ENCODE measurements around the gene BEST1.

BEST1 gene

DNA sequence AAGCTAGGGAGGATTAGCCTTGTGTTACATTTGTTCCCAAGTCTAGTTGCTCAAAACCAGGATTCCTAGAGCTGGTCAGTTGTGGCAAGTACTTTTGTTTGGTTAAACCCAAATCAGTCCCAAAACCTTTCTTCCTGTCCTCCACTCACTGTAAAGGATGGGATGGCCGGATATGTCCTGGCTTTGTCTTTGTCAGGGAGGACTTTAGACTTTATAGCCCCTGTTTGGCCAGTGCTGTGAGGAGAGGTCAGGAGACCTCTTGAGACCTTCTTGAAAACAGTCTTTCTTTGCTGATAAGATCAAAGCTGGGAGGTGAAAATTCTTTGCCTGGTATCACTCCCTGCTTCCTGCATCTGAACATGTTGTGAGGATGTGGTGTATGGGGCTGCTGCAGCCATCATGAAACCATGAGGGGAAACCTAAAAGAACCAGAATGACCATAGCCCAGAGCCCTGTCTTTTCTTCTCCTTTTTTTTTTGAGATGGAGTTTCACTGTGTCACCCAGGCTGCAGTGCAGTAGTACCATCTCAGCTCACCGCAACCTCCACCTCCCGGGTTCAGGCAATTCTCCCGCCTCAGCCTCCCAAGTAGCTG is 60.9 kb downstream of the BEST1 start:
- Histone ChIP-seq H4K8ac (ENCODE audit: low read depth, low read length) (no peak overlapping the region), H3K36me3 (replicated peaks in 1 of 2; ENCODE audit: control insufficient read depth in 2 of 2, insufficient read depth in 2 of 2, low read length in 2 of 2) (no peaks in the 10 kb centered on the region), H2BK5ac (ENCODE audit: low read length) (no peak overlapping the region), H3K4me2 (ENCODE audit: insufficient read depth, low read length, poor library complexity, severe bottlenecking) (no peak overlapping the region), H3K14ac (ENCODE audit: low read length) (no peak overlapping the region), H3K79me1 (ENCODE audit: low read depth, low read length) (no peaks in the 10 kb centered on the region), H2BK15ac (ENCODE audit: low read length) (no peak overlapping the region), H3K23ac (ENCODE audit: low read depth, low read length, poor library complexity) (no peak overlapping the region), H3K4me3 (ENCODE audit: low read length in 2 of 2) (no peak overlapping the region), H3K18ac (ENCODE audit: low read length) (no peak overlapping the region), H2BK120ac (ENCODE audit: low read depth, low read length) (no peak overlapping the region), H3K27me3 (ENCODE audit: control insufficient read depth in 3 of 3, insufficient read depth in 3 of 3, low read depth in 1 of 3, low read length in 3 of 3) (no peaks in the 10 kb centered on the region), H2AFZ (ENCODE audit: low read length) (no peak overlapping the region), H3K4ac (ENCODE audit: low read length) (no peak overlapping the region), H2BK12ac (ENCODE audit: low read length) (no peak overlapping the region), H3K9me3 (replicated peaks in 1 of 2; ENCODE audit: control insufficient read depth in 2 of 2, insufficient read depth in 1 of 2, low read depth in 1 of 2, low read length in 2 of 2) (no peaks in the 10 kb centered on the region), H3K4me1 (ENCODE audit: control insufficient read depth in 2 of 2, insufficient read depth in 1 of 2, low read depth in 1 of 2, low read length in 2 of 2) (no peaks in the 10 kb centered on the region), H4K91ac (ENCODE audit: low read depth, low read length, poor library complexity) (no peak overlapping the region), H3K27ac (replicated peaks; ENCODE audit: low read length) (no peak overlapping the region), H2AK5ac (ENCODE audit: low read depth, low read length) (no peak overlapping the region), H3K9ac (ENCODE audit: low read depth, low read length, poor library complexity) (no peak overlapping the region)
- no CpG with 5 or more reads among the region's 4 CpGs for WGBS, 2 donors (ENCODE audit: extremely low coverage in 2 of 2, insufficient read length in 2 of 2, insufficient replicate concordance in 1 of 2)
- no peak for DNase-seq (ENCODE audit: low spot score)

DNA sequence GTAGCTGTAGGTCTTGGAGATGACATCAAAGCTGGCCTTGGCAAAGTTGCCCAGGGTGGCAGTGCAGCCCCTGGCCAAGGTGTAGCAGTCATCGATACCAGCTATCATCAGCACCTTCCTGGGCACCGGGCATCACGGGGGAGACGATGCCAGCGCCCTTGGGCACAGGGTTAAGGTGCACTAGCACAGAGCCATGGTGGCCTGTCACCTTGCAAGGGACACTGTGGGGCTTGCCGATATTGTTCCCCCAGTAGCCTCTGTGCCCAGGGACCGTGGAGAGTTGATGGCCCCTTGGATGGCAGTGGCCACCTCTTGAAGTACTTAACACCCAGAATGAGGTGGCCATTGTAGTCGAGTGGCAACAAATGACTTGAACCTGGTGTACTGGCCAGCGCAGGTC is 61.7 kb downstream of the BEST1 start:
- WGBS, 2 donors (ENCODE audit: extremely low coverage in 2 of 2, insufficient read length in 2 of 2, insufficient replicate concordance in 1 of 2): no CpG with 5 or more reads among the region's 9 CpGs
- Histone ChIP-seq H3K4me3 (ENCODE audit: low read length in 2 of 2) (no peak overlapping the region), H2AFZ (ENCODE audit: low read length) (no peak overlapping the region), H4K8ac (ENCODE audit: low read depth, low read length) (no peak overlapping the region), H3K79me1 (ENCODE audit: low read depth, low read length) (no peaks in the 10 kb centered on the region), H2AK5ac (ENCODE audit: low read depth, low read length) (peak overlapping the region; percentile 46), H2BK12ac (ENCODE audit: low read length) (no peak overlapping the region), H3K4me1 (ENCODE audit: control insufficient read depth in 2 of 2, insufficient read depth in 1 of 2, low read depth in 1 of 2, low read length in 2 of 2) (no peaks in the 10 kb centered on the region), H2BK15ac (ENCODE audit: low read length) (peak overlapping the region; percentile 67), H3K36me3 (replicated peaks in 1 of 2; ENCODE audit: control insufficient read depth in 2 of 2, insufficient read depth in 2 of 2, low read length in 2 of 2) (no peaks in the 10 kb centered on the region), H3K9me3 (replicated peaks in 1 of 2; ENCODE audit: control insufficient read depth in 2 of 2, insufficient read depth in 1 of 2, low read depth in 1 of 2, low read length in 2 of 2) (no peaks in the 10 kb centered on the region), H4K91ac (ENCODE audit: low read depth, low read length, poor library complexity) (no peak overlapping the region), H2BK5ac (ENCODE audit: low read length) (no peak overlapping the region), H3K9ac (ENCODE audit: low read depth, low read length, poor library complexity) (no peak overlapping the region), H3K14ac (ENCODE audit: low read length) (peak overlapping the region; percentile 21), H3K27me3 (ENCODE audit: control insufficient read depth in 3 of 3, insufficient read depth in 3 of 3, low read depth in 1 of 3, low read length in 3 of 3) (no peaks in the 10 kb centered on the region), H3K27ac (replicated peaks; ENCODE audit: low read length) (no peak overlapping the region), H2BK120ac (ENCODE audit: low read depth, low read length) (no peak overlapping the region), H3K18ac (ENCODE audit: low read length) (peak overlapping the region; percentile 41), H3K23ac (ENCODE audit: low read depth, low read length, poor library complexity) (no peak overlapping the region), H3K4ac (ENCODE audit: low read length) (no peak overlapping the region), H3K4me2 (ENCODE audit: insufficient read depth, low read length, poor library complexity, severe bottlenecking) (no peak overlapping the region)
- DNase-seq (ENCODE audit: low spot score): no peak

DNA sequence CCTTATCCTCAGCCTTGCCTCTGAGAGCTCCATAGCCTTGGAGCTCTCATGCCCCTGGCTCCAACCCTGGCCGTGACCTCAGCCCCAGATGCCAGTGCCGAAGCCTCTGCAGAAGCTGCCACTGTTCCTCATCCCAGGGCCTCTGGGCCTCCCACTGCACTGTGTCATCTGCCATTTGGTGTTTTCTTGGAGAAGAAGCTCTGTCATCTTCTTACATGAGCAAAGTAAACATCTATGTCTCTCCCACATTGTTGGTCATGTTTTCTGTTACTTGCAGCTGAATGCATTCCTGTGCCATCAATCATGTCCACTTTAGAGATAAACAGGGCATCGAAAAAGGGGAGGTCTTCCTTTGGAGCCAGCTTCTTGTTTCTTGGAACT is 62.3 kb downstream of the BEST1 start:
- no peaks in the 10 kb centered on the region for H3K79me1 ChIP-seq (ENCODE audit: low read depth, low read length)
- no peak overlapping the region for H2BK120ac ChIP-seq (ENCODE audit: low read depth, low read length)
- H3K4me2 ChIP-seq (ENCODE audit: insufficient read depth, low read length, poor library complexity, severe bottlenecking): no peak overlapping the region
- no peaks in the 10 kb centered on the region for H3K36me3 ChIP-seq (replicated peaks in 1 of 2; ENCODE audit: control insufficient read depth in 2 of 2, insufficient read depth in 2 of 2, low read length in 2 of 2)
- H3K4ac ChIP-seq (ENCODE audit: low read length): no peak overlapping the region
- no peak overlapping the region for H2BK12ac ChIP-seq (ENCODE audit: low read length)
- H4K8ac ChIP-seq (ENCODE audit: low read depth, low read length): no peak overlapping the region
- H3K9ac ChIP-seq (ENCODE audit: low read depth, low read length, poor library complexity): no peak overlapping the region
- H2BK5ac ChIP-seq (ENCODE audit: low read length): no peak overlapping the region
- H3K4me1 ChIP-seq (ENCODE audit: control insufficient read depth in 2 of 2, insufficient read depth in 1 of 2, low read depth in 1 of 2, low read length in 2 of 2): no peaks in the 10 kb centered on the region
- H2BK15ac ChIP-seq (ENCODE audit: low read length): no peak overlapping the region
- no peak overlapping the region for H4K91ac ChIP-seq (ENCODE audit: low read depth, low read length, poor library complexity)
- no peaks in the 10 kb centered on the region for H3K9me3 ChIP-seq (replicated peaks in 1 of 2; ENCODE audit: control insufficient read depth in 2 of 2, insufficient read depth in 1 of 2, low read depth in 1 of 2, low read length in 2 of 2)
- H3K23ac ChIP-seq (ENCODE audit: low read depth, low read length, poor library complexity): no peak overlapping the region
- H3K14ac ChIP-seq (ENCODE audit: low read length): no peak overlapping the region
- no peak overlapping the region for H3K18ac ChIP-seq (ENCODE audit: low read length)
- no peak overlapping the region for H2AFZ ChIP-seq (ENCODE audit: low read length)
- H3K27me3 ChIP-seq (ENCODE audit: control insufficient read depth in 3 of 3, insufficient read depth in 3 of 3, low read depth in 1 of 3, low read length in 3 of 3): no peaks in the 10 kb centered on the region
- H3K27ac ChIP-seq (replicated peaks; ENCODE audit: low read length): no peak overlapping the region
- H2AK5ac ChIP-seq (ENCODE audit: low read depth, low read length): no peak overlapping the region
- no CpG with 5 or more reads among the region's 3 CpGs for WGBS, 2 donors (ENCODE audit: extremely low coverage in 2 of 2, insufficient read length in 2 of 2, insufficient replicate concordance in 1 of 2)
- no peak overlapping the region for H3K4me3 ChIP-seq (ENCODE audit: low read length in 2 of 2)
- DNase-seq (ENCODE audit: low spot score): no peak

DNA sequence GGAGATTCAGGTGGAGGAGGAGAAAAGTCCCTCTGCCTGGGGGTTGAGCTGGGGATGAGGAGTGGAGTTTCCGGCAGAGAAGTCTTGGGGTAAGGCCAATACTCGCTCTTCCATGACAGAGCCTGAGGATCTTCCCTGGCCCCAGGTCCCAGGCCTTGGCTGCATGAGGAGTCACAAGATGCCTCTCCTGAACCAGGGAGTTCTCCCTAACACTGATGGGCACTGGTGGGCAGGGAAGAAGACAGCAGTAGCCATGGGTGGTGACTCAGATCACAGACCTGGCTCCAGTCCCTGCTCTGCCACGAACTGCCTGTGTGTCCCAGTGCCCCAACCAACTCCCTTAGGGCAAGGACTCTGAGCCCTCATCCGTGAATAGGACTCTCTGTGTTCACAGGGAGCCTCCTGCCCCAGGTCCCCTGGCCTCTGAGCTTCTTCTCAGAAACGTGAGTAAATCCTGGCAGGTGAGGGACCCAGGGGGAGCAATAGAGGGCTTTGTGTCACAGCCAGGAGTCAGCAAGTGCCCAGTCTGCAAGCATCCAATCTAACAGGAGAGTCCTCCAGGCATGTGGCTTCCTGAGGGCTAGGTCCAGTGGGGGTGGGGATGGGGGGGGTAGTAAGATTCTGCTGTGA is 62.8 kb downstream of the BEST1 start:
- H3K4ac ChIP-seq (ENCODE audit: low read length): no peak overlapping the region
- H3K27ac ChIP-seq (replicated peaks; ENCODE audit: low read length): no peak overlapping the region
- peak overlapping the region; percentile 40 for H2AK5ac ChIP-seq (ENCODE audit: low read depth, low read length)
- H2BK12ac ChIP-seq (ENCODE audit: low read length): no peak overlapping the region
- H3K9me3 ChIP-seq (replicated peaks in 1 of 2; ENCODE audit: control insufficient read depth in 2 of 2, insufficient read depth in 1 of 2, low read depth in 1 of 2, low read length in 2 of 2): peaks cover 0 to 2% of the 10 kb centered on the region in 2 donors
- H3K79me1 ChIP-seq (ENCODE audit: low read depth, low read length): no peaks in the 10 kb centered on the region
- H4K8ac ChIP-seq (ENCODE audit: low read depth, low read length): no peak overlapping the region
- no peak overlapping the region for H3K23ac ChIP-seq (ENCODE audit: low read depth, low read length, poor library complexity)
- WGBS, 2 donors (ENCODE audit: extremely low coverage in 2 of 2, insufficient read length in 2 of 2, insufficient replicate concordance in 1 of 2): no CpG with 5 or more reads among the region's 5 CpGs
- no peak for DNase-seq (ENCODE audit: low spot score)
- H3K4me1 ChIP-seq (ENCODE audit: control insufficient read depth in 2 of 2, insufficient read depth in 1 of 2, low read depth in 1 of 2, low read length in 2 of 2): peaks cover 0 to 3% of the 10 kb centered on the region in 2 donors
- no peaks in the 10 kb centered on the region for H3K27me3 ChIP-seq (ENCODE audit: control insufficient read depth in 3 of 3, insufficient read depth in 3 of 3, low read depth in 1 of 3, low read length in 3 of 3)
- peak overlapping the region; percentile 76 for H3K18ac ChIP-seq (ENCODE audit: low read length)
- H3K9ac ChIP-seq (ENCODE audit: low read depth, low read length, poor library complexity): no peak overlapping the region
- no peak overlapping the region for H3K14ac ChIP-seq (ENCODE audit: low read length)
- no peak overlapping the region for H2AFZ ChIP-seq (ENCODE audit: low read length)
- H4K91ac ChIP-seq (ENCODE audit: low read depth, low read length, poor library complexity): no peak overlapping the region
- no peak overlapping the region for H3K4me3 ChIP-seq (ENCODE audit: low read length in 2 of 2)
- no peak overlapping the region for H2BK120ac ChIP-seq (ENCODE audit: low read depth, low read length)
- no peak overlapping the region for H2BK15ac ChIP-seq (ENCODE audit: low read length)
- H3K4me2 ChIP-seq (ENCODE audit: insufficient read depth, low read length, poor library complexity, severe bottlenecking): no peak overlapping the region
- no peaks in the 10 kb centered on the region for H3K36me3 ChIP-seq (replicated peaks in 1 of 2; ENCODE audit: control insufficient read depth in 2 of 2, insufficient read depth in 2 of 2, low read length in 2 of 2)
- H2BK5ac ChIP-seq (ENCODE audit: low read length): no peak overlapping the region
